ENCODE results near the gene SLC2A10.

The SLC2A10 gene

GRCh38 chr20:46771195-46771588, 61.7 kb downstream of the SLC2A10 start:
- DNase-seq, result no peak

- no peak for DNase-seq
Measured at GRCh38 chr20:46772901-46773300, 63.5 kb downstream of the SLC2A10 start.

GRCh38 chr20:46773680-46774079, 64.2 kb downstream of the SLC2A10 start:
- DNase-seq, result no peak

GRCh38 chr20:46774236-46774635, 64.8 kb downstream of the SLC2A10 start:
- no peak for DNase-seq

- DNase-seq, result no peak
Measured at GRCh38 chr20:46774943-46775560, 65.6 kb downstream of the SLC2A10 start.

- DNase-seq, result no peak
Measured at GRCh38 chr20:46775806-46776205, 66.4 kb downstream of the SLC2A10 start.

GRCh38 chr20:46777331-46777730, 67.9 kb downstream of the SLC2A10 start:
- no peak for DNase-seq

- no peak for DNase-seq
Measured at GRCh38 chr20:46779831-46780230, 70.4 kb downstream of the SLC2A10 start.

- DNase-seq, result no peak
Measured at GRCh38 chr20:46784436-46785127, 75.1 kb downstream of the SLC2A10 start.

Data from T-helper 1 cell (primary cell).